WI38 (cell line): ENCODE data around the gene TYSND1.

Experiments used
- H3K4me3 ChIP-seq: 2 replicates; pipeline ENCODE4 v1.5.1; 2011; ENCODE audit warnings: low read depth, mild to moderate bottlenecking, control low read depth, low read length
- CTCF ChIP-seq: IDR thresholded peaks from 2 replicates; pipeline ENCODE4 v1.5.1; 2012; ENCODE audit warnings: low read depth, mild to moderate bottlenecking, control low read depth, low read length

TYSND1 gene

GRCh38 chr10:70139151-70139996 is 7.1 kb downstream of the TYSND1 start:
- no peak for TF ChIP-seq CTCF
- no peak overlapping the region for H3K4me3 ChIP-seq

GRCh38 chr10:70137927-70138883 is 8.3 kb downstream of the TYSND1 start:
- no peak for TF ChIP-seq CTCF
- no peak overlapping the region for H3K4me3 ChIP-seq

GRCh38 chr10:70137135-70137534 is 9.4 kb downstream of the TYSND1 start:
- TF ChIP-seq CTCF: no peak
- H3K4me3 ChIP-seq: no peak overlapping the region

GRCh38 chr10:70135684-70136083 is 10.8 kb downstream of the TYSND1 start:
- no peak for TF ChIP-seq CTCF
- no peak overlapping the region for H3K4me3 ChIP-seq

GRCh38 chr10:70135046-70135445 is 11.5 kb downstream of the TYSND1 start:
- TF ChIP-seq CTCF: no peak

DNA sequence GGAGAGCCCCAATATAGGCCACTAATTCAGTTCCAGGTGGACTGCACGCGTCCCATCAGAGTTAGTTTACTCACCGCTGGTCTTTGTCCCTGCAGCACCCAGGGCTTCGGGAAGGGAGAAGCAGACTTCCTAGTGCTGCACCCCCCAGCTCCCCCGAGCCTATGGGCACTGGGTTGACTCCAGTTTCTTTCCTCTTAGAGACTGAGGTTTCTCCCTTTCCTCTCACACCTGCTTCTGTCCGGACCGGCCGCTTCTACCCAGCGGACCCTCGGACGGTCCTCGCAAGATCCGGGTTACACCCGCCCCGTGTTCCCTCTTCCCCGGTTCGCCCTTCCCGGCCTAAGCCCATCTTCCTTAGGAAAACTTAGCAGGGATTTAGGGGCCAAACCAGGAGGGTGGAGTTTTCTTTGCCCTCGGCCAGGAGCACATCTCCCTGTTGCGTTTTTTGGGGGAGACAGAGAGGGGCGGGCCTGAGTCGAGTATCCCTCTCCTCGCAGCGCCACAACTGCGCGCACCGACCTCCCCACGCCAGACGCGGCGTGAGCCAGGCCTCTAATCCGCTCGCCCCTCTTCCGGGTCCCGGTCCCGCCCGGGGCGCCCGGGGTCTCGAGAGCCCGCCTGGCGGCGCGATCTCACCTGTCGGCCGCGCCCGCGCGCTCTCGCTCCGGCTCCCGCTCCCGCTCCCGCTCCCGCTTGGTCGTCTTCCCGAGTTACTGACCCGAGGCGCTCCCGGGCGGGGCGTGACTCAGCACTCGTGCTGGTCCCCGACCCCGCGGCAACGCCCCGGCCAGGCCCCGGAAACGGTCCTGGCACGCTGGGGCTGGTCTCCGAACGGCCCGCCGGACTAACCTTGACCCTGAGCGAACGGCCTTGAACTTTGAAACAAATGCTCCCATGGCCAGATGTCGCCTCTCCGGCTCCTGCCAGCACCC is 14.1 kb downstream of the TYSND1 start, which contains the start of gene AIFM2:
TSS of gene AIFM2 (minus strand) at position 728 of the 932 bp plus-strand sequence. CDS start 8,741 bp downstream, outside the sequence.
- no peak for TF ChIP-seq CTCF
- peak within 1 kb of the TSS; percentile 83 for H3K4me3 ChIP-seq

More at GRCh38 chr10:70135046-70135445, 11.5 kb downstream of the TYSND1 start:
- H3K4me3 ChIP-seq: no peak overlapping the region
